ENCODE results near the gene TOMT.

Gene TOMT

GRCh38 chr11:72088076-72088808 is 17.5 kb upstream of the TOMT start:
- no peak for DNase-seq

GRCh38 chr11:72091292-72091691 is 14.4 kb upstream of the TOMT start:
- peak; percentile 83 for DNase-seq

- no peak for DNase-seq
Measured at GRCh38 chr11:72098741-72099140, 7.0 kb upstream of the TOMT start.

- DNase-seq, result no peak
Measured at GRCh38 chr11:72100009-72100408, 5.7 kb upstream of the TOMT start.

GRCh38 chr11:72100462-72100861 is 5.3 kb upstream of the TOMT start:
- no peak for DNase-seq

- no peak for DNase-seq
Measured at GRCh38 chr11:72102162-72102561, 3.6 kb upstream of the TOMT start.

GRCh38 chr11:72102631-72102945 is 3.1 kb upstream of the TOMT start:
- DNase-seq, result no peak

GRCh38 chr11:72102946-72103753 is 2.6 kb upstream of the TOMT start, which contains the start of gene LAMTOR1:
TSS of gene LAMTOR1 (minus strand) at chr11:72103297. CDS start at chr11:72103224, 73 bp downstream.
- DNase-seq, result peak; percentile 99

- DNase-seq, result no peak
Measured at GRCh38 chr11:72103754-72104167, 2.0 kb upstream of the TOMT start.

GRCh38 chr11:72111300-72112142 is 5.8 kb downstream of the TOMT start:
- DNase-seq, result no peak

- DNase-seq, result peak; percentile 99
Measured at GRCh38 chr11:72112143-72112977, 6.6 kb downstream of the TOMT start, which contains the start of gene ANAPC15. TSS of gene ANAPC15 (minus strand) at chr11:72112695. CDS start at chr11:72111276, 1,419 bp downstream.

GRCh38 chr11:72112978-72113808 is 7.5 kb downstream of the TOMT start:
- DNase-seq, result no peak

GRCh38 chr11:72114570-72114969 is 8.8 kb downstream of the TOMT start:
- DNase-seq, result no peak

- DNase-seq, result no peak
Measured at GRCh38 chr11:72116019-72116755, 10.5 kb downstream of the TOMT start.

GRCh38 chr11:72119198-72119597 is 13.5 kb downstream of the TOMT start:
- no peak for DNase-seq

- DNase-seq, result no peak
Measured at GRCh38 chr11:72120930-72121329, 15.2 kb downstream of the TOMT start.

- DNase-seq, result no peak
Measured at GRCh38 chr11:72122607-72123006, 16.9 kb downstream of the TOMT start.

- no peak for DNase-seq
Measured at GRCh38 chr11:72123117-72123653, 17.5 kb downstream of the TOMT start.

GRCh38 chr11:72124046-72124445 is 18.3 kb downstream of the TOMT start:
- DNase-seq, result no peak

GRCh38 chr11:72125956-72126355 is 20.2 kb downstream of the TOMT start:
- no peak for DNase-seq
